HG03442 (cell line): ENCODE data around the gene BANK1.

Experiments
- ATAC-seq: cut with Tn5 transposase; IDR thresholded peaks from one replicate; pipeline ENCODE4 v1.9.1; 2021; ENCODE audit warnings: mild to moderate bottlenecking, moderate library complexity; ENCODE audit not compliant: unreplicated experiment

The BANK1 gene

DNA sequence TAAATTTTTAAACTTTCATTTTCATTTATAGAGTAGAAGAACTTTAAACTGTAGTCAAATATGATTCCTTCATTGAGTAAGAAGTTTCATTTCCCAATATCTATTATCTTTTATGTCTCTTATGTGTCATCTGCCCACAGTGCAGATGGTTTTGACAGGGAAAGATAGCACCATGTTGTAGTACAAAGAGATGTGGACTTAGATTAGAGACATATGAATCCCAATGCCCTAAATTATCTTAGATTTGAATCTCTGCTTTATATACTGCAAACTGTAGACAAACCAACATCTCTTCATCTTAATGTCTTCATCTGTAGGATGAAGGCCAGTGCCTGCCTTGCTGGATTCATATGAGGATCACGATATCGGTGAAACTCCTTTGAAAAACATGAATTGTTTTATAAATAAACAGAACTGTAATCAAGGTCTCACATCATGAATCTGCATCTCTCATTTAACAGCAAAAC, 217.5 kb downstream of the BANK1 start:
- peak; percentile 95 for ATAC-seq

DNA sequence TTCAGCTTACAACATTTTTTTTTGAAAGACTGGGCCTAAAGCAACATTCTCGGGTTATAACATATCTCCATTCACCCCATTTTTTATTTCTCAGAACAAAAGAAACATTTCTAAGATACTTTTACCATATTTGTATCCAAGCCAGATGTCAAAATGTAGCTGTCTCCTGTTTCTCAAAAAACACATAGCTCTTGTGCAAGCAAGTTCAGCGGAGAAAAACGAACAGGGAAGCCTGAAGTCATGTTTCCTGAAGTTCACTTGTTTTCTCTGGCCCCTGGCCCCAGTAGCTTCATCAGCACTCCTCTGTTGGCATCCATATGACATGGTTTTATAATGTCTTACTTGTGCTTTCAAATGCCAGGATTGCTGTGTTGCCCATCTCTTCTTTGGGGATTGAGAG, 218.2 kb downstream of the BANK1 start:
- ATAC-seq, result no peak

DNA sequence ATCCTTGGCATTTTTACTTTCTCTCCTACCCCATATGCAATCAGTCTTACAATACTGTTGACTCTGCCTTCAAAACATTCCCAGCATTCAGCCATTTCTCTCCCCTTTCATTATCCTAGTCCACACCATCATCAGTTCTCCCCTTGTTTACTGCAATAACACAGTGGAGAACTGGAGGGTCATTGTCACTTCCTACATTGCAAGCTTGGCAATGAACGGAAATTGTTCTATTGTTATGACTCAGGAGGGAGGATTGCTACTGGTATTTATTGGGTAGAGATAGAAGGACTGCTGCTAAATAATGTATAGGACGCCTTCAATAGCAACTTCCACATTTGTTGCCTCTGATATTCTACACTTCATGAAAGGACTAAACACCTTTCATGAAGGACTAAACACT, 231.8 kb downstream of the BANK1 start:
- no peak for ATAC-seq

DNA sequence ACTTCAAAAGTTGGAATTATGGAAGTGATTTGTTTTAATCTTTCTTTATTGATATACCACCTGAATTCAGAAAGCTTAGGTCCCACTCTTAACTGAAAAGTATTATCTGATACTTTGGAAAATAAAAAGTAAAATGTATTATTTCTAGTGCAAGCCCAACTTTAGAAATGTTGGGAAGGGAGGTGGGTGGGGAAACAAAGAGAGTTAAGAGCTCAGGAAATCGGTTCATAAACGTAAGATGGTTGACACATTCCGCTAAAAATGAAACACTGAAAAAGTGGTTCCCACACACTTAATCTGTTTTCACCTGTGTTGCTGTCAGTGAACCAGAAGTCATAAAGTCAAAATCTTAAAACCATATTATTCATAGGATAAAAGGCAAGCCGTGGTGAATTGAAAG, 237.4 kb downstream of the BANK1 start:
- ATAC-seq, result no peak

DNA sequence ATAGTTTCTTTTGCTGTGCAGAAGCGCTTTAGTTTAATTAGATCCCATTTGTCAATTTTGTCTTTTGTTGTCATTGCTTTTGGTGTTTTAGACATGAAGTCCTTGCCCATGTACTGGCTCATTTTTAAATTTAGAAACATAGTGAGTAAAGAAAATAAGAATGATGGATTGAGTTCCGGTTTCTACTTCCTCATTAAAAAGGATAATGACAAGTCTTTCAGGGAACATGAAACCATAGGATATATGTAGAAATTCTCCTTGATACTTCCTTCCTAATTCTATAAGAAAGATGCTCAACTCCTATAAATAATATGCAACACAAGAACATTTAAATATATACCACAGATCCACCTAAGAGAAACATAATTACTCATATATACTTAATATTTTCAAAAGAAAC, 240.9 kb downstream of the BANK1 start:
- ATAC-seq, result no peak

DNA sequence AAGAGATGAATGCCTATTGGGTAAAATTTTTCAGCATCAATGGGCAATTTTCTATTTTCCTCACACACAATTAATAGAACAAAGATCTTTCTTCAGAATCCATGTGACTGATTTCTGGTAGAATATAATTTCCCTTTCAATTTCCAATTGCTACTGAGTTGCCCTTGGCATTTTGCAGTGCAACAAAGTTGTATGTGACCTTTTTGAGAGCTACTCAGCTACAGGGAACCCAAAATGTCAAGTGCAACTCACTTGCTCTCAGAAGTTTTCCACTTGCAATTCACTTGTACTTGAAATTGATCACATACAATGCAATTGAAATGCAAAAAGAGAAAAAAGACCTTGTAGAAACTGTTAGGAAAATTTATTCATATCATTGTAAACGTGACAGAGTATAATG, 245.5 kb downstream of the BANK1 start:
- no peak for ATAC-seq

DNA sequence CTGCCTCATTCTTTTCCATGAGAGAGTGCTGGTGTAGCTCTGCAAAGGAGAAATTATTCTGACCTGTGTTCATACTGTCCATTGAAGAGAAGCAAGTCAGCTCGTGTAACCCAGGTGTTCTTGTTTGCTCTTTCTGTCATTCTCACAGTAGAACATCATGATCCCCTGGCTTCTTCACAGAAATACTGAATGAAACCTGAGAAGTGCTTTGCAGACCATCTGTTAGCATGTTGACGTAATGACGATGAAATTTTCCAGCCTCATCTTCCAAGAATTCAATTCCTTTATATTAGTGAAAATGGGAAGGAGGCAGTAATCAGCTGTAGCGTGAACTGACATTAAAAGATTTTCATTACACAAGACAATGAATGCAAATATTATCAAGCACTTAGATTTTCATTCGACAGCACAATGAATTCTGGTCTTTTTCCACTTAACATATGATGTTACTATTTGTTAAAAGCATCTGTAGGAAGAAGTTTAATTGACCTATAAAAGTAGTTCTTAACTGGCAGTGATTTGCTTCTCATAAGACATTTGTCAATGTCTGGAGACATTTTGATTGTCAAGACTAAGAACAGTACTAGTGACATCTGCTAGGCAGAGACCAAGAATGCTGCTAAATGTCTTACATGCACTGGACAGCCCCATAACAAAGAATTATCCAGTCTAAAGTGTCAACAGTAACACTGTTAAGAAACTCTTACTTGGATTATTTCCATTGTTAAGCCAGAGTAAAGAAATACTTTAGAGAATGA, 246.3 kb downstream of the BANK1 start:
- no peak for ATAC-seq

DNA sequence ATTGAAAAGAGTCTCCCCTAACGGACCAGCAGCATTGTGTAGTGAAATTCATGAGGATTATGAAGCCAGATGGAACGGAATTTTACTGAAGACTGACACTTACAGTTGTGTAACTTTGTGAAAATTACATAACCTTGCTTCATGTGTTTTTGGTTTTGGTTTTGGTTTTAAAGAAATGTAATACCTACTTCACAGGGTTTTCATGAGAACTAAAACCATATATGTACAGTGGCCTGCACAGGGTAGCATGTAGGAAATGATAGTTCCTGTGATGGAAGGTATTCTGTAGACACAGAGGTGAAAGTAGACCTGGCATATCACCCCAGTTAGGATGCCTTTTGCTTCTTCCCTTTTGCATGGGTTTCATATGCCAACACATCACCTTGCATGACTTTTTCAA, 247.0 kb downstream of the BANK1 start:
- ATAC-seq, result no peak

DNA sequence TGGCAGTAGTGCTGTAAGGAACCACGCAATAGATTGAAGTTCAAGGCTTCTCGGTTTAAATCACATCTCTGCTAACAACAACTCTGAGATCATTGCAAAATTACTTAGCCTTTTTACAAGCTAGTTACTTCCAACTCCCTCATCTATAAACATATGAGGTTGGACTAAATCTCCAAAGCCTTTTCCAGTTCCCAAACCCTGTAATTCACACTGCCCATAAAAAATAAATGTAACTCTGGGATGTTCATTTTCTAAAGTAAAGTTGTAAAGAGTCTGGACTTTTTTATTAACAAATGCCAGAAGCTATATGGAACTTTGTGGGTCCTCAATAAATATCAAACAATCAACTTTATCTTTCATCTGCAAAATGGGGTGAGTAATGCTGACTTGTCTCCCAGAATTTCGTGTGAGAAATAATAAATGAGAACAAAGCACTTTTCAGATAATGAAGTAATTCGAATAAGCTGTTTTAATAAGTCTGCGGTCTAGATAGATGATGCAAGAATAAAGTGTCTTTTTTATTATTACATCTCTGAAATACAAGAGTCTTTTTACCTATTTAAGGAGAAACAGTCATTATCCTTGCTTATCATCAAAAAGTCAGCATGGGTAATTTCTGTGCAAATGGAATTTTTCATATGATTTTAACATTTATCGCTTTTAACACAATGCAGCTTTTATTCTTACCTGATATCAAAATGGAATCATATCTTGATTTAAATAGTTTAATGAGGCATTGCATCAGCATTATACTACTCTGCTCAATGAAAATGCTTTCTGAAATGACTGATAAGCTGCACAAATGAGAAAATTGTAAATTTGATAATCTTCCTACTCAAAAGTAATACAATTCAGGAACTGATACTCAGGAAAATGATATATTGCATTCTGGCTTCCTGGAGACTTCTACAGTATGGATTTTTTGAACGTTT, 252.6 kb downstream of the BANK1 start:
- ATAC-seq, result no peak

DNA sequence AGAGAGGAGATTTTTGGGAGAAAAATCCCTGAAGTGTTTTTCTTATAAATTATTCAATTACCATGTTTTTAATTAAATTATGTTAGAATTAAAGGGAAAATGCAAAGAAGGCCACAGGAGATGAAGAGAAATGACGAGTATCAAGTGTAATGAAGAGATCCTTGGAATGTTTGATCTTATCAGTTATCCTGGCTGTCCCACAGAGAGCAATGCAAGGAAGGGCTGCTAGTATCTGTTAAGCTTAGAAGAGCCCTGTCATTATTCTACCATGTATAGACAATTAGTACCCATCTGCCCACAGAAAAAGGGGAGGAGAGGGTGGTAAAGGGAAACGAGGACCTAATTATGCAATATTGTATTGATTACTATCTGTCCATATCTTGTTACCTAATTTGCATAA, 257.1 kb downstream of the BANK1 start:
- no peak for ATAC-seq

DNA sequence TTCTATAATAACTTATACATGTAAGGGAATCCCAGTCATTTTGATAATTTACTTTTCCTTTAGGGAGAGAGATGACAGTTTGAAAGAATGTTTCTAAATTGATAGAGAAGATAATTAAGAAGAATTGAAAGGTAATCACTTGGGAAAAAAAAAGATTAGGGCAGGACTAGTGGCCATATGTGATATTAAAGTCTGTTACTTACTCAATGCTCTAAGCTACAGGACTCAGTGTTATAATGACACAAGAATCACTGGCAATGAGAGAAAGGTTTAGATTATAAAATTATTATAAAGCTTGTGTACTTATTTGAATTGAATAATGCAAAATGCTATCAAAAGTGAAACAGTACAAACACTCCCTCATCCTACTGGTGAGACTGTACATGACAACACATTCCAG, 265.3 kb downstream of the BANK1 start:
- ATAC-seq, result no peak

DNA sequence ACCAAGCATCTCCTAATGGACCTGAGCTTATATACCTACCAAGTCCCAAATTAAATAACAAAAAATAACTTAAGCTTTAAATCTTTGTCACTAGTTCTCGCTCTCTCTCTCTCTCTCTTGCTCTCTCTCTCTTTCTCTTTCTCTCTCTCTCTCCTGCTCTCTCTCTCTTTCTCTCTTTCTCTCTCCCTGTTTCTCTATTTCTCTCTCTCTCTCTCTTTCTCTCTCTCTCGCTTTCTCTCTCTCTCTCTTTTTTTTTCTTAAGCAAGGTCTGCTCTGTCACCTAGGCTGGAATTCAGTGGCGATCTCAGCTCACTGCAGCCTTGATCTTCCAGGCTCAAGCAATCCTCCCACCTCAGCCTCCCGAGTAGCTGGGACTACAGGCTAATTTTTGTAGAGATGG, 266.6 kb downstream of the BANK1 start:
- no peak for ATAC-seq

DNA sequence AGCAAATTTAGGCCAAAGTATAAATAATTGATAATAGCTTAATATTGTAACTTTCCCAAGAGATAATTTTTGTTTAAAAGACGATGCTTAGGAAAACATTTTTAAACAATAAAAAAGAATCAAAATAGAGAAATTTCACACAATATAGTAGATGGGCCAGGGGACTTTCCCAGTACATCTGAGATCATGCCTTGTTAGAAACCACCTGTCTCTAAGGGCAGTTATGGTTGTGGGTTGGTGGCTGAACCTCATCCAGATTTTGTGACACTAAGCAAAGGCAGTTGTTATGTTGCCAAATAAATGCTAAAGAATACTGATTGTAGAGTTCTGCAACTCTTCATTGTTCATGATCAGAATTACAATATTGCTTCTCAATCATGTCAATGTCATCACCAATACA, 270.6 kb downstream of the BANK1 start:
- peak; percentile 86 for ATAC-seq

DNA sequence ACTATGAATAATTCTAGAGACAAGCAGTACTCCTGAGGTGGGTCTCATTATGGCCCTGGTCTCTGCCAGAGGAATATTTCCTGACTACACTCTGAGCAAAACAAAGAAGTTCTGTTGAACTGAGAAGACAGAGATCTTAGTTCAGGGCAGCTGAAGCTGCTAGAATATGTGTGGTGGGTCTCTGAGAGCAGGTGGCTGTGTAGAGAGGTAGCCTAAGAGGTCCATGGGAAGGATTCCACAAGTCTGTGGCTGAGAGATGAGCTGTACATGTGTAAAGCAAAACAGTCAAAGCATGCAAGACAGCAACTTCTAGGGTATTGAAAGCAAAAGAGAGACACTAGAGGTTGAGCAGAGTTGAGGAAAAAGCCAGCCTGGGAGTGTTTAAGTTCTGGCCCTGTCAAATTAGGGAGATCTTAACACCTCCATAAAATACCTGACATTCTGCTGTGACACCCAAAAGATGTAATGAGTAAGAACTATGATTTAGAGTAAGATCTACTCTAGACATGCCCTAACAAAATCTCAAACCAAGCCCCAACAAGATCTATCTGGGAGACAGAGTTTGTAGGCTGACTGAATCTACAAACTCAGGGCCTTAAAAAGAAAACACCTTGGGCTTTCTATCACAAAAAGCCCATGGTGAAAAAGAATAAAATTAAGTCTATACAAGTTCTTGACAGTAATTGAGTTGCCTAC, 274.4 kb downstream of the BANK1 start:
- no peak for ATAC-seq

DNA sequence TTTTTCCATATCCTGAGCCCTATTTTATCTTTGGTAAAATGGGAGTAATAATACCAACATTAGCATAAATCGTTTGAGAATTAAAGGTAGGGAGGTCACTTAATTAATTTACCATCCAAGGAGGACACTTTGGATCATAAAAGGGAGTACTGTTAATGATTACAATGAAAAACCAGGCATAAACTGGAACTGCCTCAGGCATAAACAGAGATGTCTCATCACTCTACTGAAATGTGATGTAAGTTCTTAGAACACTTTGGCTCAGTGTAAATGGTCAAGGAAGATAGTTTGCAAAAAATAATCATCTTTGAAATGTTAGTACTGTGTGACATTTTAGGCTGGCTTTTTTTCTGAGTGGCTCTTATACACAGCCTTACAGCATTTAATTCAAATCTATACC, 286.1 kb downstream of the BANK1 start:
- ATAC-seq, result no peak

DNA sequence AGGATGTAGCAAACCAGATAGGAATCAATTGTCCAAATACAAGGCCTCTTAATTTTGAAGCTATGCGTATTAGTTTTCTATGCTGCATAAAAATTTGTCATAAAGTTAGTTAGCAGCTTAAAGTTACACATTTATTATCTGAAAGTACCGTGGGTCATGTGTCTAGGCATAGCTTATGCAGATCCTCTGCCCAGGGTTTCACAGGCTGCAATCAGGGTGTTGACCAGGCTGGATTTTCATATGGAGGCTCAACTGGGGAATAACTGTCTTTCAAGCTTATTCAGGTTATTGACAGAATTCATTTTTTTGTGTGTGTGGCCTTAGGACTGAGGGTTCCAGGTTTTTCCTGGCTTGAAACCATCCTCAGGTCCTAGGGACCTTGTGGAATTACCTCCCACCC, 289.7 kb downstream of the BANK1 start:
- no peak for ATAC-seq

DNA sequence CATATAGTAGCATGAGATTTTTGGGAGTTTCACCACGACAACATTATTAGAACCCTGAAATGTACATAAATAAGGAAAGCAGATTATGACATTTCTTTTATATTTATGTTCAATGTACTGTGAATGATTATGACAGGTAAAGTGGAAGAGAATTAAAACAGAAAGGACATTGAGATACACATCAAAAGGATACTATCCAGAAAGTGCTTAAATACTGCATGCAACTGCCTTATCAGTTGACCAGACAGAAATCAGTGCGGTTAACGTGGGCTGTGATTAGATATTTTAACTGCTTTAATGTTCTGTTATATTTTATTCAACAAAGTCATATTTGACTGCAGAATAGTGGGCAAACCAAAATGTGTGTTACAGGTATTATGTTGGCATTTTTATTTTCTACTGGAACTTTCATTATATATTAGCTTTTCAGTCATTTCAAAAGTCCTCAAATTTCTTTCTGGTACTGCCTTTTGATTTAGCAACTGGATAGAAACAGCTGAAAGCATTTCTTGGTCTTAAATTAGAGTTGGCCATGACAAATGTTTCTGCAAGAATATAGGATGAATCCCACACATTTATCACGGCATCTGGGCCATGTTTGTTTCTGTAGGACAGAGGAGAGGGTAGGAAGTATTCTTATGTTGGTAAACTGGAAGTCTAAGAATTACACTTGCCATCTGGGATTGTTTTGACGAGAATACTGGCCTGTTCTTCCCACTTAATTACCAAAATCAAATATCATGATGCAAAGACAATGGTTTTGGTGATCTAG, 299.5 kb downstream of the BANK1 start:
- ATAC-seq, result no peak

DNA sequence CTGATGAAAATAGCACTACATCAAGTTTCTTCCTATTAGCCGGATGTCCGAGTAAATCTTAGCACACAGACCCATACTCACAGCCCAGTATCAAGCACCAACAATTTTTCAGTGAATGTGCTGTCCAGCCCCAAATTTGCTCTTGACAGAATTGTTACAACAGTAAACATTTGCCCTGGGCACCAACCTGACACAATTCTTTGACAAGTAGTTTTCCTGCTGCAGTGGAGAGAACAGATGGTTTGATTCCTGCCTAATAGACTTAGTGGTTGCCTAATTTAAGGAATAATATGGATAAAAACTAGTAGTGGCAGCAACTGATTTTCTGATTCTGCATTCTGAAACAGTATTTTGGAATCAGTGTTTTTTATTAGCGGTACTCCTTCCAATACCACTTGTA, 301.1 kb downstream of the BANK1 start:
- ATAC-seq, result no peak

DNA sequence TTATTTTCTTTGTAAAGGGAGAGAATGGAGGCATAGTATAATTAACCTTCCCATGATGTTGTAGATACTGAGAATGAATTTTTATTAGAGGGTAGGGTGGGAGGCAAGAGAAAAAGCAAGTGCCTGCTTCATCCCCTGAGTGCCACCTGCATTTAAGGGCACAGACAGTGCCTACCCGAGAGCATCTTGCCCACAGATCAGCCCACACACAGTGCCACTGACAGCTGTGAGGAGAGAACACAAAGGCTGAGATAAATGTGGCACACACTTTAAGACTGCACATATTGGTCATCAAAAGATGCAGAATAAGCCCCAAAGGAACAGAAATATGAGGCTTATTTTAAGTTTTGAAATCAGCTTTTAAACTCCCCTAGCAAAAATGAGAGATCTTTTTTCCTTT, 304.0 kb downstream of the BANK1 start:
- ATAC-seq, result no peak

DNA sequence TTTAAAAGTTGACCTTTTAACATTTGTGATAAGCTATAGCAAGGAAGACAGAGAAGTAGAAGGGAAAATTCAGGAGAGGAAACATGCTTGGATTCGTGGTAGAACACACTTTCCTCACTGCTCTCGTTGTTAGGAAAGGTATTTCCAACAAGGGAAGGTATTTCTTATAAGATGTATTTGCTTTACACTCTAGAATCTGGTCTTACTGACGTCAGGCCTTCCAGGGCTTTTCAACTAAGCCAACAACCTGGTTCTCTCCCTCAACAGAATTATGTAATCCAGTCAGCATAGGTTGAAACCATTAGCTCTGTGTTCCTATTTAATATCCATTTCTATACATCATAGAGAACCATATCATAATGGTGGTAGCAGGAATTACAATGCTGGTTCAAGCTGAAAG, 312.8 kb downstream of the BANK1 start:
- no peak for ATAC-seq

DNA sequence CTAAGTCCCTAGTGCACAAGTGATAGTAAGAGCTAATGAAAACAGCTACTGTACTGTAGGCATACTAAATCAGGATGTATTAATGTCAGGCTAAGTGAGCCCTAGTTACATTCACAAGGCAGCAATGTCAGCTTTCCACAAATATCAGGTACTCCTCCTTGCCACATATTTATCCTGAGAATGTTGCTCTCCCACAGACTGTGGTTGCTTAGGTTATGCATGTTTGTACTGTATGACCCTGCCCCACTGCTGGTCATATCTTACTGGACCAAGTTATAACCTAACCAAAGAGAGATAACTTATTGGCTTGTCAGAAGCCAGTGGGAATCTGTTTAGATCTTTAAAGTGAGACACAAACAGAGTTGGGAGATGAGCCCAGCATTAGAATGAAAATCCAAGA, 313.7 kb downstream of the BANK1 start:
- ATAC-seq, result no peak
